H1 (cell line): ENCODE results near the gene RILPL2. TPM values are rescaled to one million over a fixed set of nuclear protein-coding genes. Genes with fewer than 3 reads are reported as not detected.

Source experiments
- CTCF ChIA-PET: fragments of 300-600 bp; sonication (Branson Sonifier 250); formaldehyde crosslinking; loops from one replicate; lab custom pipeline; 2021; ENCODE audit not compliant: partially characterized antibody; lab: Charles Lee
- POLR2A ChIA-PET: fragments of 300-600 bp; sonication (Branson Sonifier 250); formaldehyde crosslinking; loops from one replicate; lab custom pipeline; 2021; ENCODE audit warnings: inconsistent platforms; ENCODE audit not compliant: partially characterized antibody; lab: Charles Lee
- DNase-seq, 2 experiments: peaks; one replicate each; pipeline versions ENCODE4 v3.0.0 to v3.0.0-alpha.2; 2010 to 2022; ENCODE audit warnings: low spot score in 2 of 2, low read depth in 1 of 2, mixed read lengths in 1 of 2
- FAIRE-seq: peaks from 2 replicates; lab custom pipeline; 2011; peaks lifted over from hg19 to GRCh38; lab: Jason Lieb, UNC
- H2AFZ ChIP-seq: 2 replicates; pipeline ENCODE4 v1.8.1; 2012; ENCODE audit warnings: low read length, inconsistent platforms
- H2AK5ac ChIP-seq: 2 replicates; pipeline ENCODE4 v1.6.1; 2013; ENCODE audit warnings: low read depth, low read length
- H2BK120ac ChIP-seq: replicated peaks from 2 replicates; pipeline ENCODE3; 2013; ENCODE audit warnings: low read depth, low read length, inconsistent platforms
- H2BK12ac ChIP-seq: 2 replicates; pipeline ENCODE4 v1.6.1; 2013; ENCODE audit warnings: low read depth, low read length
- H2BK15ac ChIP-seq: 2 replicates; pipeline ENCODE4 v1.6.1; 2013; ENCODE audit warnings: low read length
- H2BK20ac ChIP-seq: 2 replicates; pipeline ENCODE4 v1.6.1; 2013; ENCODE audit warnings: low read length
- H2BK5ac ChIP-seq: 2 replicates; pipeline ENCODE4 v1.6.1; 2013; ENCODE audit warnings: low read depth, low read length
- H3K14ac ChIP-seq: 2 replicates; pipeline ENCODE4 v1.6.1; 2013; ENCODE audit warnings: inconsistent platforms; ENCODE audit not compliant: insufficient read length
- H3K18ac ChIP-seq: 2 replicates; pipeline ENCODE4 v1.6.1; 2013; ENCODE audit warnings: low read length; ENCODE audit errors: extremely low read depth
- H3K23ac ChIP-seq: 2 replicates; pipeline ENCODE4 v1.6.1; 2013; ENCODE audit warnings: inconsistent platforms; ENCODE audit not compliant: insufficient read length
- H3K23me2 ChIP-seq: 2 replicates; pipeline ENCODE4 v1.6.1; 2013; ENCODE audit warnings: low read depth, low read length
- H3K27ac ChIP-seq: 2 replicates; pipeline ENCODE4 v1.6.1; 2011; ENCODE audit warnings: low read depth, low read length, inconsistent platforms
- H3K27me3 ChIP-seq, 4 experiments: replicated peaks in 1 of 4; 1 replicate in 1 of 4; 2 replicates in 3 of 4; pipeline versions ENCODE4 v1.6.1 to v1.8.1; 2011 to 2013; ENCODE audit warnings: low read length in 3 of 4, mild to moderate bottlenecking in 3 of 4, inconsistent platforms in 2 of 4, mixed read lengths in 2 of 4, moderate library complexity in 1 of 4; ENCODE audit not compliant: control insufficient read depth in 3 of 4, insufficient read depth in 3 of 4; ENCODE audit errors: extremely low read depth in 1 of 4
- H3K36me3 ChIP-seq, 4 experiments: 2 replicates each; pipeline versions ENCODE4 v1.6.1 to v1.8.1; 2011 to 2013; ENCODE audit warnings: mild to moderate bottlenecking in 4 of 4, low read length in 3 of 4, moderate library complexity in 2 of 4, control low read depth in 1 of 4, inconsistent platforms in 1 of 4; ENCODE audit not compliant: insufficient read depth in 4 of 4, control insufficient read depth in 2 of 4
- H3K4ac ChIP-seq: replicated peaks from 2 replicates; pipeline ENCODE3; 2013; ENCODE audit warnings: low read length, low read depth, mixed read lengths, inconsistent platforms; ENCODE audit not compliant: insufficient read length
- H3K4me1 ChIP-seq, 4 experiments: replicated peaks in 1 of 4; 1 replicate in 1 of 4; 2 replicates in 3 of 4; pipeline versions ENCODE4 v1.6.1 to v1.8.1; 2011 to 2013; ENCODE audit warnings: low read length in 3 of 4, inconsistent platforms in 2 of 4, mixed read lengths in 1 of 4; ENCODE audit not compliant: insufficient read depth in 4 of 4, control insufficient read depth in 3 of 4
- H3K4me2 ChIP-seq, 2 experiments: 2 replicates each; pipeline versions ENCODE4 v1.6.1 to v1.8.1; 2011 to 2013; ENCODE audit warnings: low read depth in 2 of 2, low read length in 2 of 2, control low read depth in 1 of 2, inconsistent platforms in 1 of 2, mild to moderate bottlenecking in 1 of 2; ENCODE audit not compliant: insufficient read depth in 1 of 2
- H3K4me3 ChIP-seq, 4 experiments: fragments of 200-600, 300-600 bp in 1 of 4; sonication (generic), shearing (Covaris generic), sonication (Bioruptor Twin) in 1 of 4; 2 replicates each; pipeline versions ENCODE4 v1.5.1 to v1.8.1; 2011 to 2016; ENCODE audit warnings: low read length in 4 of 4, low read depth in 3 of 4, control low read depth in 2 of 4, inconsistent platforms in 2 of 4, mild to moderate bottlenecking in 2 of 4, mixed read lengths in 1 of 4, moderate library complexity in 1 of 4; ENCODE audit not compliant: insufficient read depth in 2 of 4; ENCODE audit errors: extremely low read depth in 1 of 4
- H3K56ac ChIP-seq: replicated peaks from 2 replicates; pipeline ENCODE3; 2013; ENCODE audit warnings: low read depth, mild to moderate bottlenecking, mixed read lengths, low read length, inconsistent platforms; ENCODE audit not compliant: insufficient read length
- H3K79me1 ChIP-seq: 2 replicates; pipeline ENCODE4 v1.6.1; 2013; ENCODE audit warnings: low read depth, low read length, control low read depth
- H3K79me2 ChIP-seq, 2 experiments: 2 replicates each; pipeline versions ENCODE4 v1.6.1 to v1.8.1; 2012 to 2013; ENCODE audit warnings: low read length in 2 of 2, mild to moderate bottlenecking in 2 of 2, inconsistent platforms in 1 of 2; ENCODE audit not compliant: insufficient read depth in 2 of 2, control insufficient read depth in 1 of 2
- H3K9ac ChIP-seq, 4 experiments: replicated peaks in 1 of 4; 1 replicate in 1 of 4; 2 replicates in 3 of 4; pipeline versions ENCODE4 v1.6.1 to v1.8.1; 2011 to 2013; ENCODE audit warnings: low read depth in 3 of 4, low read length in 3 of 4, control low read depth in 2 of 4, mild to moderate bottlenecking in 2 of 4, moderate library complexity in 2 of 4, inconsistent platforms in 1 of 4; ENCODE audit errors: extremely low read depth in 1 of 4
- H3K9me3 ChIP-seq, 2 experiments: 2 replicates each; pipeline versions ENCODE4 v1.6.1 to v1.8.1; 2012 to 2013; ENCODE audit warnings: mild to moderate bottlenecking in 2 of 2, moderate library complexity in 2 of 2, control low read depth in 1 of 2, inconsistent platforms in 1 of 2, low read depth in 1 of 2, low read length in 1 of 2, mixed read lengths in 1 of 2; ENCODE audit not compliant: insufficient read depth in 2 of 2
- H4K20me1 ChIP-seq, 2 experiments: replicated peaks in 1 of 2; 2 replicates each; pipeline versions ENCODE3 to v1.8.1; 2011 to 2013; ENCODE audit warnings: inconsistent platforms in 2 of 2, low read length in 2 of 2, mild to moderate bottlenecking in 1 of 2; ENCODE audit not compliant: insufficient read depth in 2 of 2, control insufficient read depth in 1 of 2
- H4K5ac ChIP-seq: 2 replicates; pipeline ENCODE4 v1.6.1; 2013; ENCODE audit warnings: low read length, low read depth, mixed read lengths, inconsistent platforms; ENCODE audit not compliant: insufficient read length
- H4K8ac ChIP-seq: 2 replicates; pipeline ENCODE4 v1.8.0; 2013; ENCODE audit warnings: mild to moderate bottlenecking, moderate library complexity, low read length, inconsistent platforms; ENCODE audit not compliant: insufficient read depth; ENCODE audit errors: extremely low read depth
- H4K91ac ChIP-seq: replicated peaks from 2 replicates; pipeline ENCODE3; 2013; ENCODE audit warnings: low read length, mixed read lengths, inconsistent platforms; ENCODE audit not compliant: insufficient read length
- ASH2L ChIP-seq: fragments of 200-600, 300-600 bp; sonication (generic); IDR thresholded peaks from one replicate; pipeline ENCODE4 v1.7.1; 2017; ENCODE audit warnings: low read length
- BCL11A ChIP-seq, 2 experiments: IDR thresholded peaks; one replicate each; pipeline ENCODE4 v1.6.1; 2011; ENCODE audit warnings: low read depth in 2 of 2, low read length in 2 of 2, mild to moderate bottlenecking in 2 of 2
- EGR1 ChIP-seq: IDR thresholded peaks from 2 replicates; pipeline ENCODE4 v1.6.1; 2011; ENCODE audit warnings: low read depth, low read length, borderline replicate concordance
- EZH2 ChIP-seq: fragments of 200-600 bp; sonication (generic); IDR thresholded peaks from 2 replicates; pipeline ENCODE4 v1.7.1; 2012; ENCODE audit warnings: low read depth, mild to moderate bottlenecking, moderate library complexity, low read length, inconsistent platforms; ENCODE audit not compliant: severe bottlenecking
- GABPA ChIP-seq: IDR thresholded peaks from 2 replicates; pipeline ENCODE4 v1.6.1; 2011; ENCODE audit warnings: mild to moderate bottlenecking, low read length, moderate library complexity, borderline replicate concordance; ENCODE audit not compliant: insufficient read depth
- POLR2A ChIP-seq, 2 experiments: IDR thresholded peaks; 1 replicate in 1 of 2; 2 replicates in 1 of 2; pipeline ENCODE4 v1.6.1; 2011; ENCODE audit warnings: low read depth in 2 of 2, low read length in 2 of 2, mild to moderate bottlenecking in 2 of 2; ENCODE audit errors: control extremely low read depth in 1 of 2
- POLR2AphosphoS5 ChIP-seq: IDR thresholded peaks from 2 replicates; pipeline ENCODE4 v1.6.1; 2011; ENCODE audit warnings: low read depth, low read length
- POU5F1 ChIP-seq: IDR thresholded peaks from 2 replicates; pipeline ENCODE4 v1.6.1; 2011; ENCODE audit warnings: low read depth, mild to moderate bottlenecking, low read length, moderate library complexity
- RNF2 ChIP-seq: fragments of 200-900, 300-1000 bp; sonication (generic); IDR thresholded peaks from 2 replicates; pipeline ENCODE4 v1.7.1; 2016; ENCODE audit warnings: borderline replicate concordance, low read depth, mild to moderate bottlenecking, antibody characterized with exemption, low read length; ENCODE audit not compliant: poor library complexity, severe bottlenecking; ENCODE audit errors: missing control alignments
- SIX5 ChIP-seq: IDR thresholded peaks from 2 replicates; pipeline ENCODE4 v1.6.1; 2011; ENCODE audit warnings: mild to moderate bottlenecking, low read depth, low read length
- SRF ChIP-seq: IDR thresholded peaks from 2 replicates; pipeline ENCODE4 v1.6.1; 2011; ENCODE audit warnings: mild to moderate bottlenecking, low read depth, low read length, moderate library complexity
- TAF7 ChIP-seq: optimal IDR thresholded peaks from 2 replicates; pipeline ENCODE3; 2011; ENCODE audit warnings: low read depth, mild to moderate bottlenecking, inconsistent platforms, low read length, moderate library complexity, borderline replicate concordance
- TCF12 ChIP-seq: IDR thresholded peaks from 2 replicates; pipeline ENCODE4 v1.6.1; 2011; ENCODE audit warnings: low read depth, mild to moderate bottlenecking, low read length
- YY1 ChIP-seq: IDR thresholded peaks from 2 replicates; pipeline ENCODE4 v1.6.1; 2011; ENCODE audit warnings: low read depth, mild to moderate bottlenecking, low read length
- WGBS, 2 experiments: shearing (Covaris generic) in 1 of 2; methylation state at CpG; one replicate each; pipeline versions ENCODE4 v1.1.6 to v1.1.7; 2013 to 2015; ENCODE audit warnings: low lambda C conversion rate in 2 of 2, mixed read lengths in 2 of 2, inconsistent platforms in 1 of 2, low coverage in 1 of 2, missing lambda C conversion rate in 1 of 2; ENCODE audit not compliant: insufficient replicate concordance in 2 of 2, insufficient coverage in 1 of 2, insufficient read length in 1 of 2; ENCODE audit errors: extremely low coverage in 1 of 2, missing lambda C conversion rate in 1 of 2; 5-methylcytosine and 5-hydroxymethylcytosine counted together
- polyA plus RNA-seq, 7 experiments: library from polyadenylated mRNA; depleted of rRNA in 3 of 7; stranded (reverse) in 5 of 7; unstranded in 2 of 7; fragments of >200 nt in 5 of 7; fragments of 200-250 nt in 2 of 7; gene quantifications; 1 replicate in 5 of 7; 2 replicates in 1 of 7; 4 replicates in 1 of 7; pipeline versions ENCODE4 v1.2.1 to v1.2.3, GENCODE V29; 2011 to 2013; ENCODE audit warnings: missing spikeins in 2 of 7, mixed read lengths in 2 of 7
- total RNA-seq: library from RNA; stranded (reverse); fragmentation: NEBNext Ultra II Directional; extraction: Animal tissue kit (Norgen Biotek cat#: 25700); gene quantifications from 2 replicates; pipeline ENCODE4 v1.2.1, GENCODE V29; 2021

RILPL2 gene
- total and polyA plus RNA-seq, 2 of the 8 experiments (the other 6 are each of a cell fraction or from before 2014, with no cell fraction given) = 0.77 to 1.4 TPM

DNA sequence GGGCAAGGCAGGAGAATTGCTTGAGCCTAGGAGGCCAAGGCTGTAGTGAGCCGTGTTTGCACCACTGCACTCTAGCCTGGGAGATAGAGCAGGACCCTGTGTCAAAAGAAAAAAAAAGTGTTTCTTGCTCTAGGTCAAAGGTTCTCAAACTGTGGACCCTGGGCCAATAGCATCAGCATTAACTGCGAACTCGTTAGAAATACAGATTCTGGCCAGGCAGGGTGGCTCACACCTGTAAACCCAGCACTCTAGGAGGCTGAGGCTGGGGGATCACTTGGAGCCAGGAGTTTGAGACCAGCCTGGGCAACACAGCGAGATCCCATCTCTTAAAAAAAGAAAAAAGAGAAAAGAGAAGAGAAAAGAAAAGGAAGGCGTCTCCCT lies 858 bp downstream of the RILPL2 start:
- Histone ChIP-seq H2AFZ (no peak overlapping the region; the same call in 1 of the 2 replicates), H3K4me2 (peak overlapping the region; percentile 67 to 98), H2BK15ac (no peak overlapping the region), H2AK5ac (no peak overlapping the region), H3K36me3 (no peaks in the 10 kb centered on the region), H3K4me1 (peaks cover 0 to 3% (median 0%) of the 10 kb centered on the region in 4 experiments; a peak in 1 of 7 replicates), H4K20me1 (peaks cover 0 to 3% of the 10 kb centered on the region in 2 experiments), H3K14ac (no peak overlapping the region), H3K79me2 (no peaks in the 10 kb centered on the region), H3K9me3 (no peaks in the 10 kb centered on the region), H4K91ac (no peak overlapping the region), H2BK120ac (no peak overlapping the region), H3K27me3 (peaks cover 0 to 24% (median 16%) of the 10 kb centered on the region in 4 experiments; a peak in 5 of 7 replicates), H2BK12ac (no peak overlapping the region), H3K23ac (no peak overlapping the region), H4K8ac (0 out of 2 replicates have a peak overlapping the region, but pooled peaks have one; percentile 53), H3K18ac (no peak overlapping the region), H3K23me2 (peaks cover 6% of the 10 kb centered on the region; the same call in 1 of the 2 replicates), H3K27ac (no peak overlapping the region), H3K9ac (no peak overlapping the region), H2BK5ac (no peak overlapping the region), H3K4me3 (peak overlapping the region; percentile 44 to 84 (median 76)), H4K5ac (no peak overlapping the region), H3K79me1 (no peaks in the 10 kb centered on the region), H3K4ac (no peak overlapping the region), H2BK20ac (no peak overlapping the region), H3K56ac (no peak overlapping the region)
- ChIA-PET CTCF (interaction anchor here (0.9 to 1.1 kb wide), 2 partner anchors 33 to 94 kb away, joined by 3 read pairs; no protein-coding TSS in a partner anchor), POLR2A (interaction anchor here (0.9 kb wide), 3 partner anchors 25 to 97 kb away, joined by 3 read pairs; no protein-coding TSS in a partner anchor)
- DNase-seq (no peak), FAIRE-seq (no peak)
- WGBS, 2 experiments = 86% methylated on average over 4 of the region's 5 CpGs; no CpG with 5 or more reads in 1 of the 2 experiments
- TF ChIP-seq POU5F1 (no peak), POLR2A (IDR thresholded peaks at IDR 0.05; ENCODE audit: control extremely low read depth in 1 of 2, low read depth in 2 of 2, low read length in 2 of 2) (no peak), YY1 (no peak), TCF12 (no peak), RNF2 (no peak), BCL11A (IDR thresholded peaks at IDR 0.05; ENCODE audit: low read depth in 2 of 2, low read length in 2 of 2) (no peak), ASH2L (no peak), POLR2AphosphoS5 (no peak), GABPA (no peak), TAF7 (no peak), SIX5 (no peak), EGR1 (no peak), EZH2 (no peak), SRF (no peak)
